ENCODE measurements around the gene GRPEL1. TPM values are rescaled to one million over a fixed set of nuclear protein-coding genes. Genes with fewer than 3 reads are reported as not detected.

GRPEL1 gene
- total RNA-seq, 1 donor from 2014 or later, result 14.0 TPM

DNA sequence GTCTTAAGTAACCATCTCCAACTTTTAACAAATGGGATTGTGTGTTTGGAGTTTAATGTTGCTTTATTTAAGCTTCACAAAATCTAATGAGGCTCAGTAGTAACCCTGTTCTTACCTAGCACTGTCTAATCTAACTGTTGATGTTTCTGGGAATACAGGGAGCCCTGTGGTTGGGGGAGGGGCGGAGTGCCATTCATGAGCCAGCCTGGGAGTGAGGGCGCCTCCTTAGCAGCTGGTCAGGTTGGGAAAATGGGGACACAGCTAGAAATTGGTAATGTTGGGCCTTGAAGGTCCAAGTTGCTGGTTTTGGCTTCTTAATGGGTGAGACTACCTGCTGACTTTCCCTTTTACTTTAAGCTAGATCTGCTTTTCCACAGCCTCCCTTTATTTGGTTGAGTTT, 47.6 kb downstream of the GRPEL1 start:
- H3K4me3 Mint-ChIP-seq (ENCODE audit: unreplicated experiment), result no peak overlapping the region
- no peak overlapping the region for H3K27ac Mint-ChIP-seq (ENCODE audit: unreplicated experiment)
- peaks cover 3% of the 10 kb centered on the region for H3K4me1 Mint-ChIP-seq (ENCODE audit: low read depth, unreplicated experiment)
- H3K36me3 Mint-ChIP-seq (ENCODE audit: unreplicated experiment), result no peaks in the 10 kb centered on the region
- DNase-seq, result no peak
- peaks cover 3% of the 10 kb centered on the region for H3K9me3 Mint-ChIP-seq (ENCODE audit: unreplicated experiment)
- TF ChIP-seq, protein P1, sequence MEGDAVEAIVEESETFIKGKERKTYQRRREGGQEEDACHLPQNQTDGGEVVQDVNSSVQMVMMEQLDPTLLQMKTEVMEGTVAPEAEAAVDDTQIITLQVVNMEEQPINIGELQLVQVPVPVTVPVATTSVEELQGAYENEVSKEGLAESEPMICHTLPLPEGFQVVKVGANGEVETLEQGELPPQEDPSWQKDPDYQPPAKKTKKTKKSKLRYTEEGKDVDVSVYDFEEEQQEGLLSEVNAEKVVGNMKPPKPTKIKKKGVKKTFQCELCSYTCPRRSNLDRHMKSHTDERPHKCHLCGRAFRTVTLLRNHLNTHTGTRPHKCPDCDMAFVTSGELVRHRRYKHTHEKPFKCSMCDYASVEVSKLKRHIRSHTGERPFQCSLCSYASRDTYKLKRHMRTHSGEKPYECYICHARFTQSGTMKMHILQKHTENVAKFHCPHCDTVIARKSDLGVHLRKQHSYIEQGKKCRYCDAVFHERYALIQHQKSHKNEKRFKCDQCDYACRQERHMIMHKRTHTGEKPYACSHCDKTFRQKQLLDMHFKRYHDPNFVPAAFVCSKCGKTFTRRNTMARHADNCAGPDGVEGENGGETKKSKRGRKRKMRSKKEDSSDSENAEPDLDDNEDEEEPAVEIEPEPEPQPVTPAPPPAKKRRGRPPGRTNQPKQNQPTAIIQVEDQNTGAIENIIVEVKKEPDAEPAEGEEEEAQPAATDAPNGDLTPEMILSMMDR (IDR thresholded peaks at IDR 0.05; ENCODE audit: partially characterized antibody, unreplicated experiment), result no peak
- peaks cover 3% of the 10 kb centered on the region for H3K27me3 Mint-ChIP-seq (ENCODE audit: unreplicated experiment)

DNA sequence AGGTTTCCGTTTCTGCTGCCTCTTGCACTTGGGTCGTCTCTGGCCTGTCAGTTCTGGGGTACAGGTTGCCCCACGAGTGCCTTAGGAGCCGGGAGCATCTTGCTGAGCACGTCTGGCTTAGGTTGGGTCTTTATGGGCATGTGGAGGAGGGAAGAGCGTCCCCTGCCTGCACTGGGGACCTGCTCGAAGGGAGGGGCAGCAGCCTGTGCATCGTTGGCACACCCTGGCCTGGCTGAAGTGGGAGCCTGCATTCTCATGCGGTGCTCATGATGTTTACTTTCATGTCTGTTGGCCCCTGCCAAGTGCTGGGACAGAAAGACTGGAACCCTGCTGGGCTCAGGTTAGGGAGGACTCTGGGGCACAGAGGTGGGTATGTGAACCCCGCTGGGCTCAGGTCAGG, 48.5 kb downstream of the GRPEL1 start:
- Mint-ChIP-seq H3K36me3 (ENCODE audit: unreplicated experiment) (no peaks in the 10 kb centered on the region), H3K27me3 (ENCODE audit: unreplicated experiment) (peaks cover 3% of the 10 kb centered on the region), H3K4me3 (ENCODE audit: unreplicated experiment) (no peak overlapping the region), H3K9me3 (ENCODE audit: unreplicated experiment) (peaks cover 9% of the 10 kb centered on the region), H3K27ac (ENCODE audit: unreplicated experiment) (no peak overlapping the region), H3K4me1 (ENCODE audit: low read depth, unreplicated experiment) (peaks cover 3% of the 10 kb centered on the region)
- TF ChIP-seq, protein P1 (IDR thresholded peaks at IDR 0.05; ENCODE audit: partially characterized antibody, unreplicated experiment), result no peak
- DNase-seq, result no peak

- Mint-ChIP-seq H3K9me3 (ENCODE audit: unreplicated experiment) (peaks cover 9% of the 10 kb centered on the region), H3K27me3 (ENCODE audit: unreplicated experiment) (peaks cover 3% of the 10 kb centered on the region), H3K4me1 (ENCODE audit: low read depth, unreplicated experiment) (peaks cover 3% of the 10 kb centered on the region), H3K36me3 (ENCODE audit: unreplicated experiment) (no peaks in the 10 kb centered on the region), H3K4me3 (ENCODE audit: unreplicated experiment) (no peak overlapping the region), H3K27ac (ENCODE audit: unreplicated experiment) (no peak overlapping the region)
- DNase-seq, result no peak
- TF ChIP-seq, protein P1 (IDR thresholded peaks at IDR 0.05; ENCODE audit: partially characterized antibody, unreplicated experiment), result no peak
These were observed 49.6 kb downstream of the GRPEL1 start for GRCh38 chr4:7018281-7018680.

- Mint-ChIP-seq H3K36me3 (ENCODE audit: unreplicated experiment) (no peaks in the 10 kb centered on the region), H3K27me3 (ENCODE audit: unreplicated experiment) (peaks cover 3% of the 10 kb centered on the region), H3K4me3 (ENCODE audit: unreplicated experiment) (no peak overlapping the region), H3K9me3 (ENCODE audit: unreplicated experiment) (peaks cover 9% of the 10 kb centered on the region), H3K27ac (ENCODE audit: unreplicated experiment) (no peak overlapping the region), H3K4me1 (ENCODE audit: low read depth, unreplicated experiment) (peaks cover 5% of the 10 kb centered on the region)
- DNase-seq, result no peak
- TF ChIP-seq, protein P1 (IDR thresholded peaks at IDR 0.05; ENCODE audit: partially characterized antibody, unreplicated experiment), result no peak
These were observed 50.3 kb downstream of the GRPEL1 start for GRCh38 chr4:7017446-7018048.

- Mint-ChIP-seq H3K36me3 (ENCODE audit: unreplicated experiment) (no peaks in the 10 kb centered on the region), H3K27ac (ENCODE audit: unreplicated experiment) (no peak overlapping the region), H3K9me3 (ENCODE audit: unreplicated experiment) (peaks cover 9% of the 10 kb centered on the region), H3K4me3 (ENCODE audit: unreplicated experiment) (no peak overlapping the region), H3K4me1 (ENCODE audit: low read depth, unreplicated experiment) (peaks cover 5% of the 10 kb centered on the region), H3K27me3 (ENCODE audit: unreplicated experiment) (peaks cover 3% of the 10 kb centered on the region)
- TF ChIP-seq, protein P1 (IDR thresholded peaks at IDR 0.05; ENCODE audit: partially characterized antibody, unreplicated experiment), result no peak
- no peak for DNase-seq
These were observed 51.4 kb downstream of the GRPEL1 start for GRCh38 chr4:7016512-7016911.
